GM06990 (cell line): Measurements from ENCODE around the gene AFF3.

Experiments used
- DNase-seq: peaks from one replicate; pipeline ENCODE4 v3.0.0-alpha.2; 2011; ENCODE audit not compliant: insufficient read length; ENCODE audit errors: extremely low read depth
- H3K27me3 ChIP-seq: replicated peaks from 2 replicates; pipeline ENCODE4 v1.6.0; 2011; ENCODE audit warnings: low read length; ENCODE audit not compliant: control insufficient read depth, insufficient read depth
- H3K36me3 ChIP-seq: 2 replicates; pipeline ENCODE4 v1.5.1; 2011; ENCODE audit warnings: low read length; ENCODE audit not compliant: control insufficient read depth, insufficient read depth
- H3K4me3 ChIP-seq: replicated peaks from 2 replicates; pipeline ENCODE4 v1.5.1; 2011; ENCODE audit warnings: low read depth, mild to moderate bottlenecking, control low read depth, low read length
- CTCF ChIP-seq: IDR thresholded peaks from 2 replicates; pipeline ENCODE4 v1.5.1; 2011; ENCODE audit warnings: low read length, control low read depth, mild to moderate bottlenecking, inconsistent platforms; ENCODE audit not compliant: insufficient read depth, poor library complexity, severe bottlenecking

The AFF3 gene

DNA sequence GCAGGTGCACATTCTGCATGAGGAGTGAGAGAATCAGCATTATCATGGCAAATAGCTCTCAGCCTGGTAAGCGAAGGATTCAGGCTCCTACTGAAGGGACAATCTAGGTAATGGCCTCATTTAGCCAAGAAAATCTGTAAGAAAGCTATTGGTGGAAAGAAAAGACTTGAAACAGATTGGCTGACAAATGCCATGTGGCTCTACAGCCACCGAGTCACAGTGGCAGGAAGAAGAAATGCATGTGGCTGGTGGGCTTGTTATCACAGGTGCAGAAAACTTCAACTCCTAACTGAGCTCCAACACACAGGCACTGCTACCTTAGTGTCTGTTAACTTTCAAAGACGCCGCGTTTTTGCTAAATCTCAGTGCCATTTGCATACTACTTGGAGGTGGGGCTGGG is 592.0 kb downstream of the AFF3 start:
- DNase-seq: no peak
- H3K36me3 ChIP-seq: no peaks in the 10 kb centered on the region
- TF ChIP-seq CTCF: no peak

GRCh38 chr2:99545604-99546003 is 596.8 kb downstream of the AFF3 start:
- no peak overlapping the region for H3K4me3 ChIP-seq
- peaks cover 2% of the 10 kb centered on the region; the same call in 1 of the 2 replicates for H3K27me3 ChIP-seq
- no peak for TF ChIP-seq CTCF
- no peak for DNase-seq
- H3K36me3 ChIP-seq: no peaks in the 10 kb centered on the region

More for the DNA sequence above, 592.0 kb downstream of the AFF3 start:
- Histone ChIP-seq H3K27me3 (no peaks in the 10 kb centered on the region), H3K4me3 (no peak overlapping the region)

GRCh38 chr2:99545066-99545465 is 597.3 kb downstream of the AFF3 start:
- no peak for TF ChIP-seq CTCF
- DNase-seq: no peak
- Histone ChIP-seq H3K27me3 (peaks cover 2% of the 10 kb centered on the region; the same call in 1 of the 2 replicates), H3K4me3 (no peak overlapping the region), H3K36me3 (no peaks in the 10 kb centered on the region)

GRCh38 chr2:99544608-99545007 is 597.8 kb downstream of the AFF3 start:
- peaks cover 2% of the 10 kb centered on the region; the same call in 1 of the 2 replicates for H3K27me3 ChIP-seq
- no peaks in the 10 kb centered on the region for H3K36me3 ChIP-seq
- TF ChIP-seq CTCF: no peak
- no peak overlapping the region for H3K4me3 ChIP-seq
- DNase-seq: no peak

- no peaks in the 10 kb centered on the region for H3K36me3 ChIP-seq
- H3K4me3 ChIP-seq: no peak overlapping the region
- TF ChIP-seq CTCF: no peak
- peaks cover 2% of the 10 kb centered on the region; the same call in 1 of the 2 replicates for H3K27me3 ChIP-seq
- DNase-seq: no peak
Observed at GRCh38 chr2:99543247-99543646, 599.1 kb downstream of the AFF3 start.

DNA sequence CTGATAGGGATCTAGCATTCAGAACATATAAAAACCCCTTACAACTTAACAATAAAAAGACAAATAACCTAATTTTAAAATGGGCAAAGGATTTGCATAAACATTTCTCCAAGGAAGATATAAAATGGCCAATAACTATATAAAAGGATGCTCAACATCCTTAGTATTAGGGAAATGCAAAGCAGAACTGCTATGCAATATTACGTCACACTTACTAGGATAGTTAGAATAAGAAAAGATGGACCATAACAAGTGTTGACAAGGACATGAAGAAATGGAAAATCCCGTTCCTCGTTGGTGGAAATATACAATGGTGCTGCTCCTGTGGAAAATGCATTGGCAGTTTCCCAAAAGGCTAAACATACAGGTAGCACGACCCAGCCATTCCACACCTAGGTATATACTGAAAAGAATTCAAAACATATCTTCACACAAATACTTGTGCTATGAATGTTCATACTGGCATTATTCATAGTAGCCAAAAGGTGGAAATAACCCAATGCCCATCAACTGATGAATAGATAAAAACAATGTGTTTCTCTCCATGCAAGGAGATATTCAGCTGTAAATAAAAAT is 604.4 kb downstream of the AFF3 start:
- no peaks in the 10 kb centered on the region; the same call in 1 of the 2 replicates for H3K27me3 ChIP-seq
- no peaks in the 10 kb centered on the region for H3K36me3 ChIP-seq
- no peak for TF ChIP-seq CTCF
- no peak for DNase-seq
- H3K4me3 ChIP-seq: no peak overlapping the region
